Transverse colon (tissue), 4 donors: ENCODE results near the gene TMEM175. TPM values are rescaled to one million over a fixed set of nuclear protein-coding genes. Genes with fewer than 3 reads are reported as not detected.

ENCODE experiments used
- DNase-seq: peaks from one replicate; pipeline ENCODE4 v3.0.0-alpha.2; 2019
- H3K27ac ChIP-seq, 4 donors: fragments of 200-600 bp; sonication (generic); 2 replicates each; pipeline ENCODE4 v1.5.1; 2016 to 2018; ENCODE audit warnings: inconsistent platforms in 4 of 4
- H3K27me3 ChIP-seq: fragments of 200-600 bp; sonication (generic); 2 replicates; pipeline ENCODE4 v1.5.1; 2017; ENCODE audit warnings: inconsistent platforms
- H3K36me3 ChIP-seq, 4 donors: fragments of 200-600 bp; sonication (generic); 2 replicates each; pipeline ENCODE4 v1.5.1; 2017 to 2019; ENCODE audit warnings: inconsistent platforms in 4 of 4
- H3K4me1 ChIP-seq, 4 donors: fragments of 200-600 bp; sonication (generic); 2 replicates each; pipeline ENCODE4 v1.5.1; 2017 to 2020; ENCODE audit warnings: inconsistent platforms in 4 of 4
- H3K4me3 ChIP-seq, 4 donors: fragments of 200-600 bp; sonication (generic); 1 replicate in 1 of 4; 2 replicates in 3 of 4; pipeline versions ENCODE4 v1.5.1 to v1.6.1; 2017 to 2019; ENCODE audit warnings: inconsistent platforms in 4 of 4
- H3K9me3 ChIP-seq, 2 donors: fragments of 200-600 bp; sonication (generic); 2 replicates each; pipeline ENCODE4 v1.5.1; 2017 to 2019; ENCODE audit warnings: inconsistent platforms in 2 of 2
- CTCF ChIP-seq, 5 experiments: fragments of 200-600 bp in 3 of 5; fragments of 450-650 bp in 2 of 5; sonication (generic) in 3 of 5; IDR thresholded peaks; 1 replicate in 2 of 5; 2 replicates in 3 of 5; pipeline ENCODE4 v1.5.1; 2016 to 2017; ENCODE audit warnings: antibody characterized with exemption in 5 of 5, inconsistent platforms in 3 of 5, mild to moderate bottlenecking in 2 of 5, moderate library complexity in 1 of 5
- EP300 ChIP-seq: sonication (generic); formaldehyde crosslinking; IDR thresholded peaks from one replicate; pipeline ENCODE4 v1.6.1; 2017; ENCODE audit warnings: antibody characterized with exemption, low read depth
- POLR2A ChIP-seq: fragments of 450-650 bp; IDR thresholded peaks from one replicate; pipeline ENCODE4 v1.6.1; 2016; ENCODE audit warnings: antibody characterized with exemption, mild to moderate bottlenecking, moderate library complexity
- POLR2AphosphoS5 ChIP-seq, 3 donors: sonication (generic); formaldehyde crosslinking; IDR thresholded peaks; one replicate each; pipeline ENCODE4 v1.6.1; 2016; ENCODE audit warnings: antibody characterized with exemption in 3 of 3
- WGBS, 2 donors: methylation state at CpG; one replicate each; pipeline ENCODE4 v1.1.5; 2018; ENCODE audit warnings: low coverage in 1 of 2; 5-methylcytosine and 5-hydroxymethylcytosine counted together
- in situ Hi-C, 4 donors: fragments of 200-750 bp; cut with MboI; loops; one replicate each; pipeline versions ENCODE4 v1.15.0 to v1.15.1; 2017; ENCODE audit warnings: low sequenced_read_pairs in 3 of 4, low pct_ligation_motif_present in 1 of 4, low pct_unique_long_range_greater_than_20kb in 1 of 4
- intact Hi-C: fragments of 100-400 bp; cut with DNase I; formaldehyde crosslinking; loops from one replicate; pipeline ENCODE4 v1.15.1; 2023; ENCODE audit warnings: low total_unique reads
- total RNA-seq, 4 donors: library from RNA; depleted of rRNA; stranded (reverse); fragments of >200 nt; gene quantifications; one replicate each; pipeline ENCODE4 v1.1.0, GENCODE V29; 2016

The TMEM175 gene
- total RNA-seq, 4 donors from 2014 or later = 44.0 to 116 (median 50.5) TPM

DNA sequence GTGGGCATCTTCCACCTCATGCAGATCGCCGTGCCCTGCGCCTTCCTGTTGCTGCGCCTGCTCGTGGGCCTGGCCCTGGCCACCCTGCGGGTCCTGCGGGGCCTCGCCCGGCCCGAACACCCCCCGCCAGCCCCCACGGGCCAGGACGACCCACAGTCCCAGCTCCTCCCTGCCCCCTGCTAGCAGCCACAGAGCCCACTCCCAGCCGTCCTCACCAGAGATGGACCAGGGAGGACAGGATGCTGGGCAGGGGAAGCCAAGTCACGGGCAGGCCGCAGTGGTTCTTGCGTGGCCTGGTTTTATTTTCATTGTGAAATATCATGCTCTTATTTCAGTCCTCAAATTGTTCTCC lies 26.0 kb downstream of the TMEM175 start:
- Histone ChIP-seq H3K4me1 (peaks cover 0 to 19% (median 8%) of the 10 kb centered on the region in 4 donors), H3K27ac (no peak overlapping the region), H3K4me3 (no peak overlapping the region), H3K27me3 (no peaks in the 10 kb centered on the region), H3K9me3 (no peaks in the 10 kb centered on the region), H3K36me3 (peaks cover 0 to 5% (median 0%) of the 10 kb centered on the region in 4 donors)
- peak in 1 of 3 donors; percentile 6 for TF ChIP-seq POLR2AphosphoS5 (IDR thresholded peaks at IDR 0.05)
- TF ChIP-seq CTCF (IDR thresholded peaks at IDR 0.05) = no peak
- no peak for TF ChIP-seq EP300
- intact Hi-C loops = no loop called here
- in situ Hi-C loops = no loop called here
- WGBS, 2 donors = 95% methylated on average over 6 of the region's 17 CpGs; no CpG with 5 or more reads in 1 of the 2 donors
- DNase-seq = no peak

DNA sequence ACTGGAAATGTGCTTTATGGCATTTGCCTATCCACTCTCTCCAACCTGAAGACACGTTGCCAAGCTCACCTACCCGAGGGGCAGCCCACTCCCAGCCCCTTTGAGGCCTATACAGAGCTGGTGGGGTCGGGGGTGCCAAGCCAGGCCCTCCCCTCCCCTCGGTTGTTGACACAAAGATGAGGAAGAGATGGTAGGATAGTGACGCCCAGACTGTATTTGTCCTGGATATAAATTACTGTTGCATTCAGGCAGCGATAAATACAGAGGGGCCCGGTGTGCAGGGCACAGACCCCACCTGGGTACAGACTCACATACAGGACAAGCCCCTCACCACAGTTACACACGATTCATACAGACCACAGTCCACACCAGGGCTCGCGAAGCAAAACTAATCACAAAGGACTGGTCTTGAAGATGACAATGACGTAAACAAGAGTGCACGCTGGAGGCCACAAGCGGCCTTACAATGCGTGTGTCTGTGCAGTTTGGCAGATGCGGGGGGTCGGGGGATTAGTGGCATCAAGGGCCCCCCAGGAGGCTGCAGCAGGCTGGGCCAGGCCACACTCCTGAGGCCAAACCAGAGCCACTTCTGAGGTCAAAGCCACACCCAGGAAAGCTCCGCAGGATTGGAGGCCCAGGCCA lies 26.6 kb downstream of the TMEM175 start:
- Histone ChIP-seq H3K4me1 (peaks cover 0 to 24% (median 8%) of the 10 kb centered on the region in 4 donors), H3K27ac (no peak overlapping the region), H3K36me3 (peaks cover 0 to under 1% (median 0%) of the 10 kb centered on the region in 4 donors), H3K9me3 (no peaks in the 10 kb centered on the region), H3K4me3 (no peak overlapping the region), H3K27me3 (no peaks in the 10 kb centered on the region)
- intact Hi-C loops (no loop called here), in situ Hi-C loops (no loop called here)
- WGBS, 2 donors = 71% methylated on average over 17 of the region's 17 CpGs; no CpG with 5 or more reads in 1 of the 2 donors
- TF ChIP-seq POLR2A (no peak), POLR2AphosphoS5 (IDR thresholded peaks at IDR 0.05) (no peak), EP300 (no peak), CTCF (IDR thresholded peaks at IDR 0.05) (no peak)
- DNase-seq = no peak

DNA sequence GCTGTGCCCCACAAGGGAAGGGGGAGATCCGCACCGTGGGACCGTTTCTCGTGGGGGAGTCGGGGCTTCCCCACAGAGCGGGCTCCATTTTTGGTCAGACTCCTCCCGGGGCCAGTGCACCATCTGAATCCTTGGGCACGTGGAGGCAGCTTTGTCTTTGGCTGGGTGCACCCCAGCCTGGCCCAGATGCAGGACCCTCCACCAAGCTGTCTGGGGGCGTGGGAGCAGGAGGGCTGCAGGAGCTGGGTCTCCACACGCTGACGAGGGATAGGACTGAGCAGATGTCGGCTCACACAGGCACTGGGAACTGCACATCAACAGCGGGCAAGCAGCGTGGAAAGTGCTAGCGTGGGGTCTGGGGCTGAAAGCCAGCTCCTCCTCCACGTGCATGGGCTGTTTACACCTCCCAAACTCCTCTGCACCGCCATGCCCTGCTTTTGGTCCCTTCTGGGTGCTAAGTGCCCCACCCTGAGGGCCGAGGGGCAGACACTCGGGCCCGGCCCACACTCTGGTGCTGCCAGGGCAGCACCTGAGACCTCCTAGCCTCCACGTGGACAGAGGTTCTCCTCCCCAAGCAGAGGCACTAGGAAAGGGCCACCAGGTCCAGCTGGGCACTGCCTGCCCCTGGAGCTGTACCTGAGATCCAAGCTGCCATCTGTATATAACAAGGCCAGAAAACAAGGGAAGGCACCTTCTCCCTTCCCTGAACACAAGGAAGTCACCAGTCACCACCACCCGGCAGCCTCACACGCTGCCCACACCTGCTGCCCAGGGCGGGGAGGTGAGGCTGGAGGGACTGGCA lies 27.3 kb downstream of the TMEM175 start:
- Histone ChIP-seq H3K27me3 (no peaks in the 10 kb centered on the region), H3K27ac (no peak overlapping the region), H3K4me1 (peaks cover 0 to 24% (median 8%) of the 10 kb centered on the region in 4 donors), H3K9me3 (no peaks in the 10 kb centered on the region), H3K36me3 (no peaks in the 10 kb centered on the region), H3K4me3 (no peak overlapping the region)
- TF ChIP-seq EP300 = no peak
- no peak for TF ChIP-seq CTCF (IDR thresholded peaks at IDR 0.05)
- TF ChIP-seq POLR2AphosphoS5 (IDR thresholded peaks at IDR 0.05) = no peak
- TF ChIP-seq POLR2A = no peak
- no peak for DNase-seq
- intact Hi-C loops = no loop called here
- in situ Hi-C loops = no loop called here
- WGBS, 2 donors = 78% methylated on average over 24 of the region's 24 CpGs; no CpG with 5 or more reads in 1 of the 2 donors

DNA sequence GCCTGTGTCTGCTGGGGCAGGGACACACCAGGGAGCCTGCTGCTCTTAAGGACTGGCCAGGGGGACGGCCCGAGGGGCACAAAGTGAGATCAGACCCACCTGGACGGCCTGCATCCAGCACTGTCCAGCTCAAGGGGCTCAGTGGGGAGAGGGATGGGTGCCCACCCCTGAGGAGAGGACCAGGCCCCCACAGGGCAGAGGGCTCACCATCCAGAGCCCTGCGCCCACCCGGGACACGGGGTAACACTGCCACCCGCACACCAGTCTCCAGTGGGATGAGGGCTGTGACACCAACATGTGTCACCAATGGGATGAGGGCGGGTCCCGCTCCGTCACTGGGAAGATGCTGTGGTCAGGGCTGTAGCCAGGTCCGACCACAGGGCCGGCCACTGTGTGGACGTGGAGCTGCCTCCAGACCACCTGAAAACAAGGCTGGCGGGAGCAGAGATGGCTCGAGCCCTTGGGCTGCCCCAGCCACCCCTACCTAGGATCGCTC lies 27.9 kb downstream of the TMEM175 start:
- DNase-seq = no peak
- H3K9me3 ChIP-seq = no peaks in the 10 kb centered on the region
- in situ Hi-C loops (no loop called here), intact Hi-C loops (no loop called here)
- H3K27ac ChIP-seq = no peak overlapping the region
- no peak overlapping the region for H3K4me3 ChIP-seq
- no peak for TF ChIP-seq CTCF (IDR thresholded peaks at IDR 0.05)
- TF ChIP-seq POLR2AphosphoS5 (IDR thresholded peaks at IDR 0.05) = no peak
- TF ChIP-seq EP300 = no peak
- TF ChIP-seq POLR2A = no peak
- WGBS, 2 donors = 95% methylated on average over 16 of the region's 16 CpGs; no CpG with 5 or more reads in 1 of the 2 donors
- H3K27me3 ChIP-seq = no peaks in the 10 kb centered on the region
- no peaks in the 10 kb centered on the region for H3K36me3 ChIP-seq
- H3K4me1 ChIP-seq = peaks cover 0 to 24% (median 8%) of the 10 kb centered on the region in 4 donors
